Transverse colon (tissue), 4 donors: ENCODE data around the gene DNAH2. TPM values are rescaled to one million over a fixed set of nuclear protein-coding genes. Genes with fewer than 3 reads are reported as not detected.
A peak's percentile ranks its signal among the peaks of the same experiment; 100 is the strongest.

ENCODE experiments used
- DNase-seq: peaks from one replicate; pipeline ENCODE4 v3.0.0-alpha.2; 2019
- H3K27ac ChIP-seq, 4 donors: fragments of 200-600 bp; sonication (generic); 2 replicates each; pipeline ENCODE4 v1.5.1; 2016 to 2018; ENCODE audit warnings: inconsistent platforms in 4 of 4
- H3K27me3 ChIP-seq: fragments of 200-600 bp; sonication (generic); 2 replicates; pipeline ENCODE4 v1.5.1; 2017; ENCODE audit warnings: inconsistent platforms
- H3K36me3 ChIP-seq, 4 donors: fragments of 200-600 bp; sonication (generic); 2 replicates each; pipeline ENCODE4 v1.5.1; 2017 to 2019; ENCODE audit warnings: inconsistent platforms in 4 of 4
- H3K4me1 ChIP-seq, 4 donors: fragments of 200-600 bp; sonication (generic); 2 replicates each; pipeline ENCODE4 v1.5.1; 2017 to 2020; ENCODE audit warnings: inconsistent platforms in 4 of 4
- H3K4me3 ChIP-seq, 4 donors: fragments of 200-600 bp; sonication (generic); 1 replicate in 1 of 4; 2 replicates in 3 of 4; pipeline versions ENCODE4 v1.5.1 to v1.6.1; 2017 to 2019; ENCODE audit warnings: inconsistent platforms in 4 of 4
- H3K9me3 ChIP-seq, 2 donors: fragments of 200-600 bp; sonication (generic); 2 replicates each; pipeline ENCODE4 v1.5.1; 2017 to 2019; ENCODE audit warnings: inconsistent platforms in 2 of 2
- CTCF ChIP-seq, 5 experiments: fragments of 200-600 bp in 3 of 5; fragments of 450-650 bp in 2 of 5; sonication (generic) in 3 of 5; IDR thresholded peaks; 1 replicate in 2 of 5; 2 replicates in 3 of 5; pipeline ENCODE4 v1.5.1; 2016 to 2017; ENCODE audit warnings: antibody characterized with exemption in 5 of 5, inconsistent platforms in 3 of 5, mild to moderate bottlenecking in 2 of 5, moderate library complexity in 1 of 5
- EP300 ChIP-seq: sonication (generic); formaldehyde crosslinking; IDR thresholded peaks from one replicate; pipeline ENCODE4 v1.6.1; 2017; ENCODE audit warnings: antibody characterized with exemption, low read depth
- POLR2A ChIP-seq: fragments of 450-650 bp; IDR thresholded peaks from one replicate; pipeline ENCODE4 v1.6.1; 2016; ENCODE audit warnings: antibody characterized with exemption, mild to moderate bottlenecking, moderate library complexity
- POLR2AphosphoS5 ChIP-seq, 3 donors: sonication (generic); formaldehyde crosslinking; IDR thresholded peaks; one replicate each; pipeline ENCODE4 v1.6.1; 2016; ENCODE audit warnings: antibody characterized with exemption in 3 of 3
- WGBS, 2 donors: methylation state at CpG; one replicate each; pipeline ENCODE4 v1.1.5; 2018; ENCODE audit warnings: low coverage in 1 of 2; 5-methylcytosine and 5-hydroxymethylcytosine counted together
- in situ Hi-C, 4 donors: fragments of 200-750 bp; cut with MboI; loops; one replicate each; pipeline versions ENCODE4 v1.15.0 to v1.15.1; 2017; ENCODE audit warnings: low sequenced_read_pairs in 3 of 4, low pct_ligation_motif_present in 1 of 4, low pct_unique_long_range_greater_than_20kb in 1 of 4
- intact Hi-C: fragments of 100-400 bp; cut with DNase I; formaldehyde crosslinking; loops from one replicate; pipeline ENCODE4 v1.15.1; 2023; ENCODE audit warnings: low total_unique reads
- total RNA-seq, 4 donors: library from RNA; depleted of rRNA; stranded (reverse); fragments of >200 nt; gene quantifications; one replicate each; pipeline ENCODE4 v1.1.0, GENCODE V29; 2016

The DNAH2 gene
- total RNA-seq, 4 donors from 2014 or later, result under 0.01 to 0.55 (median 0.18) TPM

- Histone ChIP-seq H3K27ac (no peak overlapping the region), H3K9me3 (peaks cover 7 to 9% of the 10 kb centered on the region in 2 donors), H3K4me1 (no peaks in the 10 kb centered on the region), H3K4me3 (no peak overlapping the region), H3K36me3 (peaks cover 0 to 57% (median 26%) of the 10 kb centered on the region in 4 donors), H3K27me3 (no peaks in the 10 kb centered on the region)
- in situ Hi-C loops (no loop called here), intact Hi-C loops (no loop called here)
- DNase-seq, result no peak
- TF ChIP-seq EP300 (no peak), POLR2A (no peak), CTCF (IDR thresholded peaks at IDR 0.05) (no peak), POLR2AphosphoS5 (IDR thresholded peaks at IDR 0.05) (no peak)
- 88 to 92% methylated on average over 8 to 14 of the region's 14 CpGs for WGBS, 2 donors
These were observed 42.6 kb upstream of the DNAH2 start for GRCh38 chr17:7674934-7675333.

DNA sequence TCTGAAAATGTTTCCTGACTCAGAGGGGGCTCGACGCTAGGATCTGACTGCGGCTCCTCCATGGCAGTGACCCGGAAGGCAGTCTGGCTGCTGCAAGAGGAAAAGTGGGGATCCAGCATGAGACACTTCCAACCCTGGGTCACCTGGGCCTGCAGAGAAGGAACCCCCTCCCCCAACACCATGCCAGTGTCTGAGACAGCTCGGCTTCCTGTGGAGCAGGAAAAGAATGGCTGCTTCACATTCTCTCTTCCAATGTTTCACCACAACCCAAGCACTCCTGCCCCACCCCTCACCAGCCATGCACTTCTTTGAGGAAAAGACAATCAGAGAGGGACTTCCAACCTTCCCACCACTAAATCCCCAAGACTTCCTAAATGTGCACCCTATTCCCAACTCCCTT is 41.0 kb upstream of the DNAH2 start:
- Histone ChIP-seq H3K27ac (no peak overlapping the region), H3K4me1 (no peaks in the 10 kb centered on the region), H3K9me3 (peaks cover 7 to 9% of the 10 kb centered on the region in 2 donors), H3K36me3 (peaks cover 0 to 41% (median 19%) of the 10 kb centered on the region in 4 donors), H3K4me3 (no peak overlapping the region), H3K27me3 (no peaks in the 10 kb centered on the region)
- in situ Hi-C loops (no loop called here), intact Hi-C loops (no loop called here)
- TF ChIP-seq CTCF (IDR thresholded peaks at IDR 0.05) (no peak), POLR2A (no peak), POLR2AphosphoS5 (IDR thresholded peaks at IDR 0.05) (no peak), EP300 (no peak)
- no peak for DNase-seq
- 86% methylated on average over 5 of the region's 5 CpGs; no CpG with 5 or more reads in 1 of the 2 donors for WGBS, 2 donors

DNA sequence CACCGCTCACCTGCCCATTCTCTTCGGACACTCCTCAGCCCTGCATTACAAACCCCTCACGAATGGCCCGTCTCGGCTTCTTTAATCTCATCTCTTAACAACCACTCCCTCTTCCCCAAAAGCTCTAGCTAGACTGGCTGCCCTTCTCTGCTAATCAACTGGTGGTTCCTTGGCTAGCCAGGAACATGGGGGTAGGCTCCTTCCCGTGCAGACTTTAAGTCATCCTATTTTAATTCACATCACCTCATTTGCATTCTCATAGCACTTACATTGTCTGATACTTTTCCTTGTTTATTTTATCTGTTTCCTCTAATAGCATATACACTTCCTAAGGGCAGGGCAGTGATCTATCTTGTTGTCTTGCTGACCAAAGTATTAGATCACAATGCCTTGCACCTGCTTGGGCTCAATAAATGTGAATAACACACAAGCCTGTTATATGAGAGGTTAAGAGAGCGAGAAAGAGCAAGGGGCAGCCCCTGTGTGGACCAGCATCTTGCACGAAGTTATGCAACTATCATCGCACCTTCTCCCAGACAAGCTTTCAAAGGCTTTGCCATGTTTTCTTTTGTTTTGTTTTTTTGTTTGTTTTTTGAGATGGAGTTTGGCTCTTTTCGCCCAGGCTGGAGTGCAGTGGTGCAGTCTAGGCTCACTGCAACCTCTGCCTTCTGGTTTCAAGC is 40.0 kb upstream of the DNAH2 start:
- H3K27me3 ChIP-seq, result no peaks in the 10 kb centered on the region
- H3K36me3 ChIP-seq, result peaks cover 0 to 33% (median 16%) of the 10 kb centered on the region in 4 donors
- no peak overlapping the region for H3K4me3 ChIP-seq
- DNase-seq, result no peak
- peaks cover 7 to 9% of the 10 kb centered on the region in 2 donors for H3K9me3 ChIP-seq
- TF ChIP-seq POLR2AphosphoS5 (IDR thresholded peaks at IDR 0.05) (no peak), POLR2A (no peak), EP300 (no peak), CTCF (IDR thresholded peaks at IDR 0.05) (no peak)
- 84 to 96% methylated on average over 4 to 10 of the region's 10 CpGs for WGBS, 2 donors
- in situ Hi-C loops (no loop called here), intact Hi-C loops (loop anchor here (1.0 kb wide), 1 partner anchor 18 kb away; no protein-coding TSS in a partner anchor)
- H3K4me1 ChIP-seq, result no peaks in the 10 kb centered on the region
- H3K27ac ChIP-seq, result no peak overlapping the region

- H3K9me3 ChIP-seq, result no peaks in the 10 kb centered on the region
These were observed 32.6 kb upstream of the DNAH2 start for GRCh38 chr17:7684851-7685532.

More at GRCh38 chr17:7684851-7685532, 32.6 kb upstream of the DNAH2 start:
- Histone ChIP-seq H3K4me1 (peaks cover 15 to 38% (median 25%) of the 10 kb centered on the region in 4 donors), H3K36me3 (no peaks in the 10 kb centered on the region), H3K27ac (peak overlapping the region; percentile 95 to 99 (median 98)), H3K4me3 (peak overlapping the region; percentile 58 to 93 (median 76)), H3K27me3 (no peaks in the 10 kb centered on the region)
- DNase-seq, result no peak
- intact Hi-C loops (loop anchor here (5.0 kb wide), 1 partner anchor 53 kb away; the partner anchor contains the start of gene SHBG), in situ Hi-C loops (loop anchor here in 2 of 4 donors (5.0 to 10.0 kb wide), 2 partner anchors 50 to 53 kb away; partner anchors contain the start of gene SHBG (in 2 of the 2))
- TF ChIP-seq POLR2A (no peak), POLR2AphosphoS5 (IDR thresholded peaks at IDR 0.05) (no peak), EP300 (no peak), CTCF (IDR thresholded peaks at IDR 0.05) (no peak)
- 26 to 33% methylated on average over 14 to 15 of the region's 15 CpGs for WGBS, 2 donors
